Keratinocyte (primary cell): ENCODE data around the gene GYS2. TPM values are rescaled to one million over a fixed set of nuclear protein-coding genes. Genes with fewer than 3 reads are reported as not detected.

ENCODE experiments used
- DNase-seq: peaks from one replicate; pipeline ENCODE4 v3.0.0-alpha.2; 2011; ENCODE audit warnings: low read depth, missing footprints, low spot score
- FAIRE-seq: peaks from 2 replicates; lab custom pipeline; 2011; peaks lifted over from hg19 to GRCh38; lab: Jason Lieb, UNC
- H2AFZ ChIP-seq: 2 replicates; pipeline ENCODE4 v1.6.0; 2012; ENCODE audit warnings: low read length, control low read depth, inconsistent platforms; ENCODE audit not compliant: control insufficient read depth
- H3K27ac ChIP-seq: 2 replicates; pipeline ENCODE4 v1.5.1; 2011; ENCODE audit warnings: low read length; ENCODE audit not compliant: control insufficient read depth, insufficient read depth
- H3K27me3 ChIP-seq: 3 replicates; pipeline ENCODE4 v1.6.0; 2011; ENCODE audit warnings: low read length; ENCODE audit not compliant: control insufficient read depth, insufficient read depth; ENCODE audit errors: extremely low read depth
- H3K36me3 ChIP-seq, 2 experiments: 2 replicates in 1 of 2; 3 replicates in 1 of 2; pipeline ENCODE4 v1.5.1; 2011; ENCODE audit warnings: low read length in 2 of 2, mild to moderate bottlenecking in 1 of 2; ENCODE audit not compliant: control insufficient read depth in 2 of 2, insufficient read depth in 2 of 2; ENCODE audit errors: extremely low read depth in 1 of 2
- H3K4me1 ChIP-seq: 3 replicates; pipeline ENCODE4 v1.5.1; 2011; ENCODE audit warnings: low read length; ENCODE audit not compliant: control insufficient read depth, insufficient read depth; ENCODE audit errors: extremely low read depth
- H3K4me2 ChIP-seq: 3 replicates; pipeline ENCODE4 v1.6.0; 2011; ENCODE audit warnings: low read depth, low read length; ENCODE audit not compliant: control insufficient read depth, insufficient read depth; ENCODE audit errors: extremely low read depth
- H3K4me3 ChIP-seq, 3 experiments: fragments of 200-600 bp in 1 of 3; sonication (generic) in 1 of 3; 2 replicates in 2 of 3; 3 replicates in 1 of 3; pipeline ENCODE4 v1.5.1; 2011 to 2016; ENCODE audit warnings: low read length in 3 of 3, mild to moderate bottlenecking in 3 of 3, control low read depth in 2 of 3, inconsistent platforms in 1 of 3, low read depth in 1 of 3, mixed read lengths in 1 of 3, mixed run types in 1 of 3, moderate library complexity in 1 of 3; ENCODE audit not compliant: control insufficient read depth in 2 of 3, insufficient read depth in 2 of 3; ENCODE audit errors: extremely low read depth in 1 of 3
- H3K79me2 ChIP-seq: 2 replicates; pipeline ENCODE4 v1.6.0; 2012; ENCODE audit warnings: low read length; ENCODE audit not compliant: control insufficient read depth, insufficient read depth
- H3K9ac ChIP-seq: 3 replicates; pipeline ENCODE4 v1.6.0; 2011; ENCODE audit warnings: low read length; ENCODE audit not compliant: control insufficient read depth, insufficient read depth; ENCODE audit errors: extremely low read depth
- H3K9me1 ChIP-seq: 3 replicates; pipeline ENCODE4 v1.6.0; 2011; ENCODE audit warnings: low read length; ENCODE audit not compliant: control insufficient read depth, insufficient read depth; ENCODE audit errors: extremely low read depth
- H3K9me3 ChIP-seq: 2 replicates; pipeline ENCODE4 v1.5.1; 2012; ENCODE audit warnings: low read depth, low read length; ENCODE audit not compliant: control insufficient read depth
- H4K20me1 ChIP-seq: 3 replicates; pipeline ENCODE4 v1.6.0; 2011; ENCODE audit warnings: low read length; ENCODE audit not compliant: control insufficient read depth, insufficient read depth; ENCODE audit errors: extremely low read depth
- CTCF ChIP-seq, 3 experiments: IDR thresholded peaks in 1 of 3; conservative IDR thresholded peaks in 1 of 3; optimal IDR thresholded peaks in 1 of 3; 2 replicates in 2 of 3; 3 replicates in 1 of 3; pipeline versions ENCODE3 to v1.5.1; 2011; ENCODE audit warnings: low read length in 3 of 3, mild to moderate bottlenecking in 3 of 3, moderate library complexity in 2 of 3, control low read depth in 1 of 3, inconsistent platforms in 1 of 3; ENCODE audit not compliant: insufficient read depth in 2 of 3; ENCODE audit errors: extremely low read depth in 1 of 3
- EZH2 ChIP-seq: IDR thresholded peaks from one replicate; pipeline ENCODE4 v1.6.1; 2012; ENCODE audit warnings: inconsistent platforms, mild to moderate bottlenecking, low read length, moderate library complexity
- dilution Hi-C: fragments of 300-500 bp; cut with MboI; formaldehyde crosslinking; loops from one replicate; pipeline ENCODE4 v1.7.0; 2020; ENCODE audit warnings: low sequenced_read_pairs; ENCODE audit not compliant: extremely low pct_ligation_motif_present
- polyA plus RNA-seq, 5 experiments: library from polyadenylated mRNA; depleted of rRNA in 3 of 5; stranded (reverse) in 3 of 5; stranded (forward) in 1 of 5; unstranded in 1 of 5; fragments of >200 nt; gene quantifications; 1 replicate in 1 of 5; 2 replicates in 3 of 5; 3 replicates in 1 of 5; pipeline versions ENCODE4 v1.2.1 to v1.2.3, GENCODE V29; 2011 to 2012; ENCODE audit warnings: missing spikeins in 2 of 5, low read depth in 1 of 5, low replicate concordance in 1 of 5

Gene GYS2
- polyA plus RNA-seq, 1 donor (not counting 4 experiments of a cell fraction or from before 2014, with no cell fraction given), result not detected

- Histone ChIP-seq H2AFZ (no peak overlapping the region), H3K4me3 (no peak overlapping the region), H3K79me2 (no peaks in the 10 kb centered on the region), H3K4me1 (no peaks in the 10 kb centered on the region), H3K9me3 (no peaks in the 10 kb centered on the region), H3K27me3 (no peaks in the 10 kb centered on the region), H3K9me1 (no peaks in the 10 kb centered on the region), H3K36me3 (no peaks in the 10 kb centered on the region), H3K27ac (no peak overlapping the region), H4K20me1 (no peaks in the 10 kb centered on the region), H3K4me2 (no peak overlapping the region), H3K9ac (no peak overlapping the region)
- FAIRE-seq (no peak), DNase-seq (no peak)
- TF ChIP-seq EZH2 (no peak), CTCF (optimal IDR thresholded peaks at IDR 0.05 in 1 of 3, IDR thresholded peaks at IDR 0.05 in 1 of 3, conservative IDR thresholded peaks at IDR 0.05 in 1 of 3; ENCODE audit: extremely low read depth in 1 of 3, insufficient read depth in 2 of 3, low read length in 3 of 3) (no peak)
- dilution Hi-C loops, result no loop called here
Measured at GRCh38 chr12:21541773-21542172, 62.9 kb downstream of the GYS2 start.

GRCh38 chr12:21539797-21540196 is 64.8 kb downstream of the GYS2 start:
- dilution Hi-C loops, result no loop called here

More at GRCh38 chr12:21539797-21540196, 64.8 kb downstream of the GYS2 start:
- FAIRE-seq (no peak), DNase-seq (no peak)
- Histone ChIP-seq H3K4me2 (no peak overlapping the region), H3K4me1 (no peaks in the 10 kb centered on the region), H2AFZ (no peak overlapping the region), H3K79me2 (no peaks in the 10 kb centered on the region), H4K20me1 (no peaks in the 10 kb centered on the region), H3K9me3 (no peaks in the 10 kb centered on the region), H3K9ac (no peak overlapping the region), H3K9me1 (no peaks in the 10 kb centered on the region), H3K4me3 (no peak overlapping the region), H3K27ac (no peak overlapping the region), H3K36me3 (no peaks in the 10 kb centered on the region), H3K27me3 (no peaks in the 10 kb centered on the region)
- TF ChIP-seq CTCF (optimal IDR thresholded peaks at IDR 0.05 in 1 of 3, IDR thresholded peaks at IDR 0.05 in 1 of 3, conservative IDR thresholded peaks at IDR 0.05 in 1 of 3; ENCODE audit: extremely low read depth in 1 of 3, insufficient read depth in 2 of 3, low read length in 3 of 3), result no peak
- TF ChIP-seq EZH2, result no peak
